RWPE1 (cell line): ENCODE results near the gene KAT2B.
"Not testable (repeated sequence)": the region's sequence is repeated elsewhere in the genome, so short reads cannot be mapped to it uniquely, and the experiment has no call there.

ENCODE experiments used
- CTCF ChIA-PET: fragments of 350-600 bp; sonication (Branson Sonifier 250); formaldehyde crosslinking; extraction: SDS; loops from one replicate; lab custom pipeline; 2021; lab: Yijun Ruan, JAX
- POLR2A ChIA-PET: fragments of 400-600 bp; formaldehyde crosslinking; extraction: SDS; loops from one replicate; lab custom pipeline; 2020; ENCODE audit warnings: antibody characterized with exemption; ENCODE audit not compliant: low non-redundant PET; lab: Yijun Ruan, JAX
- DNase-seq: peaks from one replicate; pipeline ENCODE4 v3.0.0; 2012; ENCODE audit warnings: low spot score
- H3K27ac ChIP-seq: fragments of 450-650 bp; 2 replicates; pipeline ENCODE4 v1.5.1; 2017
- CTCF ChIP-seq: fragments of 450-650 bp; conservative IDR thresholded peaks from 2 replicates; pipeline ENCODE4 v1.5.1; 2017; ENCODE audit warnings: low read depth, mild to moderate bottlenecking

KAT2B gene

GRCh38 chr3:20012164-20012563 lies 28.1 kb upstream of the KAT2B start, which contains the start of gene PP2D1:
Gene PP2D1, minus strand, starts transcription at chr3:20012264. Its CDS starts 192 bp downstream, at chr3:20012072.
- CTCF ChIA-PET, result no interaction called here
- POLR2A ChIA-PET, result no interaction called here
- H3K27ac ChIP-seq, result no peak within 1 kb of the TSS
- TF ChIP-seq CTCF, result no peak
- DNase-seq, result no peak

- H3K27ac ChIP-seq, result no peak overlapping the region
- POLR2A ChIA-PET, result no interaction called here
- no peak for TF ChIP-seq CTCF
- CTCF ChIA-PET, result no interaction called here
- DNase-seq, result no peak
Observed at GRCh38 chr3:20013396-20013795, 26.9 kb upstream of the KAT2B start.

- H3K27ac ChIP-seq, result no peak overlapping the region
- ChIA-PET CTCF (no interaction called here), POLR2A (no interaction called here)
- no peak for TF ChIP-seq CTCF
- DNase-seq, result no peak
Observed at GRCh38 chr3:20015525-20015924, 24.7 kb upstream of the KAT2B start.

- DNase-seq, CTCF ChIA-PET, POLR2A ChIA-PET, H3K27ac ChIP-seq: not testable (repeated sequence)
Observed at GRCh38 chr3:20016076-20016475, 24.2 kb upstream of the KAT2B start.

- ChIA-PET CTCF (interaction anchor here (0.7 kb wide), 1 partner anchor 100 kb away, joined by 4 read pairs; no protein-coding TSS in a partner anchor), POLR2A (no interaction called here)
- H3K27ac ChIP-seq, result no peak overlapping the region
- TF ChIP-seq CTCF, result no peak
- no peak for DNase-seq
Observed at GRCh38 chr3:20022954-20023622, 17.2 kb upstream of the KAT2B start.

- ChIA-PET POLR2A (no interaction called here), CTCF (interaction anchor here (0.7 kb wide), 1 partner anchor 99 kb away, joined by 4 read pairs; no protein-coding TSS in a partner anchor)
- DNase-seq, result no peak
Observed at GRCh38 chr3:20023623-20024405, 16.4 kb upstream of the KAT2B start.

More at GRCh38 chr3:20023623-20024405, 16.4 kb upstream of the KAT2B start:
- no peak overlapping the region for H3K27ac ChIP-seq
- TF ChIP-seq CTCF, result no peak
